SH-SY5Y (cell line): Measurements from ENCODE around the gene TBCD.

Experiments
- GATA2 ChIP-seq: IDR thresholded peaks from 2 replicates; pipeline ENCODE4 v1.6.1; 2011; ENCODE audit warnings: mild to moderate bottlenecking, low read depth, low read length
- GATA3 ChIP-seq: IDR thresholded peaks from 2 replicates; pipeline ENCODE4 v1.6.1; 2011; ENCODE audit warnings: low read depth, mild to moderate bottlenecking, low read length, moderate library complexity

DNA sequence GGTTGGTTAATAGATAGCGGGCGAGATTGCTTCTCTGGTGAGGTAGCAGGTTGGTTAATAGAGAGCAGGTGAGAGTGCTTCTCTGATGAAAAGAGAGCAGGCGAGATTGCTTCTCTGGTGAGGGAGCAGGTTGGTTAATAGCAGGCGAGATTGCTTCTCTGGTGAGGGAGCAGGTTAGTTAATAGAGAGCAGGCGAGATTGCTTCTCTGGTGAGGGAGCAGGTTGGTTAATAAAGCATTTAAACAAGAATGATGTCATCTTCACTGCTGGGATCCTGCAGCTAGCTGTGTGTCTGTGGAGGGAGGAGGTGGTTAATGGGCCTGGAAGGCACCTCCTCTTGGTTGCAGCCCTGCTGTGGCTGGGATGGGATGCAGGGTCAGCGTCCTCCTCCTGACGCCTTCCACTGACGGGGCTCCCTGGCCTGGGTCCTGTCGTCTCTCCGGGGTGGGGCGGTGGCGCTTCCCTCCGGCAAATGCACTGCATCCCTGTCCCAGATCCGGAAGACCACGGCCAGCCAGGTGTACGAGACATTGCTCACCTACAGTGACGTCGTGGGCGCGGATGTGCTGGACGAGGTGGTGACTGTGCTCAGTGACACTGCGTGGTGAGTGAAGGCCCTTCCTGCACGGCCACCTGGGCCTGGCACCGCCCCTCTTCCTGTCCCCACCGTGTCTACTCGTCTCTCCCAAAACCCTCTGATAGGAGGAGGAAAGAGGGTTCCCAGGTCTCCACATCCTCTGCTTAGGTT, 187.2 kb downstream of the TBCD start:
- TF ChIP-seq GATA2 (no peak), GATA3 (no peak)
